Heart right ventricle (tissue), 16 donors: ENCODE measurements around the gene USP44. TPM values are rescaled to one million over a fixed set of nuclear protein-coding genes. Genes with fewer than 3 reads are reported as not detected.

Source experiments
- ATAC-seq, 8 donors: fragments of 200-7000 bp; cut with Tn5 transposase; one replicate each; pipeline ENCODE4 v1.9.1; 2020; ENCODE audit warnings: mild to moderate bottlenecking in 8 of 8, moderate library complexity in 8 of 8, moderate number of reproducible peaks in 1 of 8
- DNase-seq, 2 donors: peaks; one replicate each; pipeline ENCODE4 v3.0.0-alpha.2; 2020
- H3K27ac ChIP-seq, 10 donors: fragments of 200-600 bp; sonication (generic) in 2 of 10; one replicate each; pipeline versions ENCODE4 v1.5.0 to v1.8.0; 2020 to 2022; ENCODE audit warnings: mild to moderate bottlenecking in 3 of 10
- H3K27me3 ChIP-seq, 7 donors: fragments of 200-600 bp; one replicate each; pipeline ENCODE4 v1.8.0; 2021 to 2022; ENCODE audit warnings: mild to moderate bottlenecking in 2 of 7
- H3K36me3 ChIP-seq, 9 donors: fragments of 200-600 bp; sonication (generic) in 1 of 9; one replicate each; pipeline versions ENCODE4 v1.5.0 to v1.8.0; 2020 to 2022; ENCODE audit warnings: mild to moderate bottlenecking in 2 of 9
- H3K4me1 ChIP-seq, 9 donors: fragments of 200-600 bp; sonication (generic) in 1 of 9; one replicate each; pipeline versions ENCODE4 v1.5.0 to v1.8.0; 2020 to 2022; ENCODE audit warnings: mild to moderate bottlenecking in 4 of 9
- H3K4me3 ChIP-seq, 10 donors: fragments of 200-600 bp; sonication (generic) in 2 of 10; one replicate each; pipeline versions ENCODE4 v1.5.0 to v1.8.0; 2020 to 2022; ENCODE audit warnings: mild to moderate bottlenecking in 7 of 10, moderate library complexity in 2 of 10
- H3K9me3 ChIP-seq, 11 donors: fragments of 200-600 bp in 10 of 11; sonication (generic) in 2 of 11; one replicate each; pipeline versions ENCODE4 v1.5.0 to v1.8.0; 2013 to 2022; ENCODE audit warnings: mild to moderate bottlenecking in 2 of 11, control low read depth in 1 of 11, moderate library complexity in 1 of 11
- CTCF ChIP-seq, 9 donors: fragments of 200-600 bp; sonication (generic) in 2 of 9; IDR thresholded peaks; one replicate each; pipeline versions ENCODE4 v1.5.0 to v1.8.0; 2021 to 2022; ENCODE audit warnings: antibody characterized with exemption in 9 of 9, mild to moderate bottlenecking in 5 of 9, moderate library complexity in 1 of 9
- WGBS, 2 donors: extraction: QIAGEN DNeasy Blood & Tissue Kit; methylation state at CpG; one replicate each; pipeline ENCODE4 v1.1.7; 2013; ENCODE audit warnings: inconsistent platforms in 1 of 2; 5-methylcytosine and 5-hydroxymethylcytosine counted together
- intact Hi-C, 10 donors: fragments of 100-400 bp; cut with DNase I; formaldehyde crosslinking; loops; one replicate each; pipeline versions ENCODE4 v1.11.1 to v1.14.2; 2022
- polyA plus RNA-seq, 2 donors: library from polyadenylated mRNA; stranded (reverse); fragments of 200-250 nt; gene quantifications; one replicate each; pipeline ENCODE4 v1.2.3, GENCODE V29; 2013
- total RNA-seq, 10 donors: library from RNA; stranded (reverse); fragmentation: NEBNext Ultra II Directional in 3 of 10; extraction: Animal tissue kit (Norgen Biotek cat#: 25700) in 3 of 10; gene quantifications; one replicate each; pipeline versions ENCODE4 v1.2.1 to v1.2.4, GENCODE V29; 2021 to 2023
- donor health status: Arrhythmogenic right ventricular cardiomyopathy.
- donor health status: ischemic (EF 13 %, LVEDD 7.1; RV severe dilation, severe dysfunction).
- donor health status: healthy with polysubstance abuse.
- donor health status: DM: no; HTN: yes; CAD: no.
- donor health status: DM: no; HTN: no; CAD: no.
- donor health status: ischemic (EF 25% LVEDD 6.9; RV normal size, moderate dysfunction).
- donor health status: ischemic (EF 25% LVEDD 5.7; RV mildly dilated, moderate dysfunction).
- donor health status: healthy.
- donor health status: DM: yes; HTN: yes; CAD: no.
- donor health status: Ischemic cardiomyopathy.
- donor health status: ischemic (EF 35%, LVEDD 5.7; RV mildly dilated, moderate dysfunction).
- donor health status: nonischemic (EF 11% LVEDD 7.7; RV severe dilation, severe dysfunction).
- donor health status: DM: yes; HTN: yes; CAD: no.
- donor health status: PGD.
- donor health status: ischemic (EF 29% LVEDD 5.4; RV normal size, mild dysfunction).
- donor health status: nonischemic (EF 23%, LVEDD 6.1; RV moderate dilation, normal function).

Gene USP44
- total and polyA plus RNA-seq, 12 donors = 0.06 to 0.89 (median 0.31) TPM; not detected in 1

GRCh38 chr12:95509300-95509699 is 42.0 kb downstream of the USP44 start:
- no peak for ATAC-seq
- Histone ChIP-seq H3K4me3 (no peak overlapping the region), H3K36me3 (peaks cover 0 to 100% (median 75%) of the 10 kb centered on the region in 9 donors), H3K4me1 (no peaks in the 10 kb centered on the region), H3K27me3 (no peaks in the 10 kb centered on the region), H3K27ac (no peak overlapping the region), H3K9me3 (no peaks in the 10 kb centered on the region)
- DNase-seq = no peak
- intact Hi-C loops = no loop called here
- no peak for TF ChIP-seq CTCF (IDR thresholded peaks at IDR 0.05)
- 74 to 88% methylated on average over 3 of the region's 3 CpGs for WGBS, 2 donors

GRCh38 chr12:95506707-95507523 is 44.4 kb downstream of the USP44 start:
- H3K27ac ChIP-seq = no peak overlapping the region
- TF ChIP-seq CTCF (IDR thresholded peaks at IDR 0.05) = no peak
- no peak for ATAC-seq
- H3K36me3 ChIP-seq = peaks cover 0 to 98% (median 58%) of the 10 kb centered on the region in 9 donors
- DNase-seq = no peak
- H3K27me3 ChIP-seq = no peaks in the 10 kb centered on the region
- H3K4me1 ChIP-seq = no peaks in the 10 kb centered on the region
- intact Hi-C loops = no loop called here
- 91 to 97% methylated on average over 10 of the region's 10 CpGs for WGBS, 2 donors
- no peaks in the 10 kb centered on the region for H3K9me3 ChIP-seq
- no peak overlapping the region for H3K4me3 ChIP-seq

DNA sequence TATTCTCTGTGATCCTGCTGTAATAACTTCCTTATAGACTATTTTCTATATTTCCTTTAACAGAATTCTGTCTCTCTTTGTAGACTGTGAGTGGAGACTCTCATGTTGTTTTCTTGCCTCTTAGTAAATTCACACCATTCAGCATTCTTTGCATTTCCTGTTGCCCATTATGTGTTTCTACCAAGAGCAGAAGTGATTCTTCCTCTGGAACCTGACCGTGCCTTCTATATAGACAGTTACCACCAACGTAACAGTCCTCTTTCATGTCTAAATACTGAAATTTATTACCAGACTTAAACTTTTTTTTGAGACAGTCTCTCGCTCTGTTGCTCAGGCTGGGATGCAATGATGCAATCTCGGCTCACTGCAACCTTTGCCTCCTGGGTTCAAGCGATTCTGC is 46.2 kb downstream of the USP44 start:
- H3K4me1 ChIP-seq = no peaks in the 10 kb centered on the region
- peak overlapping the region in 1 of 10 donors; percentile 55 for H3K27ac ChIP-seq
- WGBS, 2 donors = 93 to 98% methylated on average over 5 of the region's 5 CpGs
- ATAC-seq (no peak), DNase-seq (no peak)
- H3K36me3 ChIP-seq = peaks cover 0 to 99% (median 43%) of the 10 kb centered on the region in 9 donors
- no peaks in the 10 kb centered on the region for H3K9me3 ChIP-seq
- no peaks in the 10 kb centered on the region for H3K27me3 ChIP-seq
- TF ChIP-seq CTCF (IDR thresholded peaks at IDR 0.05) = no peak
- intact Hi-C loops = no loop called here
- no peak overlapping the region for H3K4me3 ChIP-seq

- 86% methylated on average over 4 of the region's 4 CpGs for WGBS, 2 donors
- no peak for TF ChIP-seq CTCF (IDR thresholded peaks at IDR 0.05)
- Histone ChIP-seq H3K4me1 (no peaks in the 10 kb centered on the region), H3K36me3 (peaks cover 0 to 99% (median 46%) of the 10 kb centered on the region in 9 donors), H3K4me3 (no peak overlapping the region), H3K9me3 (peaks cover 0 to 6% (median 0%) of the 10 kb centered on the region in 11 donors), H3K27me3 (no peaks in the 10 kb centered on the region), H3K27ac (no peak overlapping the region)
- intact Hi-C loops = no loop called here
- peak in 2 of 8 donors; percentile 39 to 60 for ATAC-seq
- DNase-seq = no peak
These were observed 47.1 kb downstream of the USP44 start for GRCh38 chr12:95504140-95504539.
